GM18873 (cell line): Measurements from ENCODE around the gene HPGDS.
"Not testable (repeated sequence)": the region's sequence is repeated elsewhere in the genome, so short reads cannot be mapped to it uniquely, and the experiment has no call there.

Experiments used
- ATAC-seq: cut with Tn5 transposase; IDR thresholded peaks from one replicate; pipeline ENCODE4 v1.9.1; 2021; ENCODE audit warnings: mild to moderate bottlenecking, moderate library complexity, moderate number of reproducible peaks; ENCODE audit not compliant: unreplicated experiment, low FRiP score

HPGDS gene

GRCh38 chr4:94358101-94358500 is 15.5 kb upstream of the HPGDS start:
- no peak for ATAC-seq

- no peak for ATAC-seq
Measured at GRCh38 chr4:94357624-94358023, 15.0 kb upstream of the HPGDS start.

- ATAC-seq, result no peak
Measured at GRCh38 chr4:94356444-94356843, 13.8 kb upstream of the HPGDS start.

GRCh38 chr4:94354474-94354896 is 11.8 kb upstream of the HPGDS start:
- no peak for ATAC-seq

GRCh38 chr4:94352996-94353395 is 10.4 kb upstream of the HPGDS start:
- no peak for ATAC-seq

- no peak for ATAC-seq
Measured at GRCh38 chr4:94352163-94352562, 9.5 kb upstream of the HPGDS start.

- no peak for ATAC-seq
Measured at GRCh38 chr4:94351319-94351718, 8.7 kb upstream of the HPGDS start.

- no peak for ATAC-seq
Measured at GRCh38 chr4:94350095-94350494, 7.5 kb upstream of the HPGDS start.

- no peak for ATAC-seq
Measured at GRCh38 chr4:94349193-94349592, 6.6 kb upstream of the HPGDS start.

- ATAC-seq, result no peak
Measured at GRCh38 chr4:94348666-94349065, 6.0 kb upstream of the HPGDS start.

GRCh38 chr4:94346541-94346940 is 3.9 kb upstream of the HPGDS start:
- ATAC-seq, result no peak

GRCh38 chr4:94345969-94346368 is 3.3 kb upstream of the HPGDS start:
- ATAC-seq, result no peak

GRCh38 chr4:94345266-94345665 is 2.6 kb upstream of the HPGDS start:
- no peak for ATAC-seq

GRCh38 chr4:94344457-94344856 is 1.8 kb upstream of the HPGDS start:
- no peak for ATAC-seq

- no peak for ATAC-seq
Measured at GRCh38 chr4:94341481-94342370, 910 bp downstream of the HPGDS start.

GRCh38 chr4:94339779-94340178 is 2.9 kb downstream of the HPGDS start:
- ATAC-seq, result no peak

GRCh38 chr4:94338681-94339351 is 3.8 kb downstream of the HPGDS start:
- ATAC-seq, result peak; percentile 75

- ATAC-seq, result not testable (repeated sequence)
Measured at GRCh38 chr4:94336791-94337190, 5.8 kb downstream of the HPGDS start.

- ATAC-seq, result no peak
Measured at GRCh38 chr4:94336303-94336702, 6.3 kb downstream of the HPGDS start.

- no peak for ATAC-seq
Measured at GRCh38 chr4:94334962-94335361, 7.7 kb downstream of the HPGDS start.

- ATAC-seq, result no peak
Measured at GRCh38 chr4:94334476-94334875, 8.2 kb downstream of the HPGDS start.

GRCh38 chr4:94333866-94334265 is 8.8 kb downstream of the HPGDS start:
- no peak for ATAC-seq
